GM12878 (cell line): ENCODE measurements around the gene PPIP5K2. TPM values are rescaled to one million over a fixed set of nuclear protein-coding genes. Genes with fewer than 3 reads are reported as not detected.

Experiments used
- CUX1 ChIP-seq: IDR thresholded peaks from 2 replicates; pipeline ENCODE4 v1.6.1; 2012; ENCODE audit warnings: improper control_type of control experiment, low read depth, low read length; ENCODE audit not compliant: insufficient replicate concordance
- E2F8 ChIP-seq: fragments of 450-650 bp; IDR thresholded peaks from 2 replicates; pipeline ENCODE4 v1.6.1; 2018; ENCODE audit warnings: mild to moderate bottlenecking, low read depth, moderate library complexity; ENCODE audit not compliant: partially characterized antibody
- IKZF1 ChIP-seq: fragments of 450-650 bp; conservative IDR thresholded peaks from 2 replicates; pipeline ENCODE4 v1.6.1; 2017; ENCODE audit warnings: antibody characterized with exemption, mild to moderate bottlenecking
- polyA plus RNA-seq, 11 experiments: library from polyadenylated mRNA; depleted of rRNA in 4 of 11; unstranded in 6 of 11; stranded (reverse) in 5 of 11; fragments of >200 nt; fragmentation: Nextera tagmentation in 4 of 11; fragmentation: Illumina TruSeq in 1 of 11; extraction: Ambion mirVana in 4 of 11; extraction: Trizol in 1 of 11; gene quantifications; 1 replicate in 1 of 11; 2 replicates in 10 of 11; pipeline versions ENCODE4 v1.2.1 to v1.2.3, GENCODE V29; 2011 to 2016; ENCODE audit warnings: inconsistent platforms in 2 of 11, missing spikeins in 2 of 11, low read depth in 1 of 11
- total RNA-seq, 4 experiments: library from RNA; depleted of rRNA in 3 of 4; stranded (reverse); fragments of >200 nt in 3 of 4; fragmentation: Illumina TruSeq in 1 of 4; extraction: Trizol in 1 of 4; gene quantifications; 2 replicates each; pipeline versions ENCODE4 v1.2.1 to v1.2.3, GENCODE V29; 2013 to 2021

Gene PPIP5K2
- total and polyA plus RNA-seq, 10 of the 15 experiments (the other 5 are each of a cell fraction or from before 2014, with no cell fraction given), result 27.7 to 87.3 (median 58.6) TPM

- no peak for TF ChIP-seq CUX1
- no peak for TF ChIP-seq E2F8
- TF ChIP-seq IKZF1, result no peak
Measured at GRCh38 chr5:103126557-103126956, 6.5 kb downstream of the PPIP5K2 start (continued).
